ENCODE measurements around the gene CDH9.

CDH9 gene, protein sequence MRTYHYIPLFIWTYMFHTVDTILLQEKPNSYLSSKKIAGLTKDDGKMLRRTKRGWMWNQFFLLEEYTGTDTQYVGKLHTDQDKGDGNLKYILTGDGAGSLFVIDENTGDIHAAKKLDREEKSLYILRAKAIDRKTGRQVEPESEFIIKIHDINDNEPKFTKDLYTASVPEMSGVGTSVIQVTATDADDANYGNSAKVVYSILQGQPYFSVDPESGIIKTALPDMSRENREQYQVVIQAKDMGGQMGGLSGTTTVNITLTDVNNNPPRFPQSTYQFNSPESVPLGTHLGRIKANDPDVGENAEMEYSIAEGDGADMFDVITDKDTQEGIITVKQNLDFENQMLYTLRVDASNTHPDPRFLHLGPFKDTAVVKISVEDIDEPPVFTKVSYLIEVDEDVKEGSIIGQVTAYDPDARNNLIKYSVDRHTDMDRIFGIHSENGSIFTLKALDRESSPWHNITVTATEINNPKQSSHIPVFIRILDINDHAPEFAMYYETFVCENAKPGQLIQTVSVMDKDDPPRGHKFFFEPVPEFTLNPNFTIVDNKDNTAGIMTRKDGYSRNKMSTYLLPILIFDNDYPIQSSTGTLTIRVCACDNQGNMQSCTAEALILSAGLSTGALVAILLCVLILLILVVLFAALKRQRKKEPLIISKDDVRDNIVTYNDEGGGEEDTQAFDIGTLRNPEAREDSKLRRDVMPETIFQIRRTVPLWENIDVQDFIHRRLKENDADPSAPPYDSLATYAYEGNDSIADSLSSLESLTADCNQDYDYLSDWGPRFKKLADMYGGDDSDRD

DNA sequence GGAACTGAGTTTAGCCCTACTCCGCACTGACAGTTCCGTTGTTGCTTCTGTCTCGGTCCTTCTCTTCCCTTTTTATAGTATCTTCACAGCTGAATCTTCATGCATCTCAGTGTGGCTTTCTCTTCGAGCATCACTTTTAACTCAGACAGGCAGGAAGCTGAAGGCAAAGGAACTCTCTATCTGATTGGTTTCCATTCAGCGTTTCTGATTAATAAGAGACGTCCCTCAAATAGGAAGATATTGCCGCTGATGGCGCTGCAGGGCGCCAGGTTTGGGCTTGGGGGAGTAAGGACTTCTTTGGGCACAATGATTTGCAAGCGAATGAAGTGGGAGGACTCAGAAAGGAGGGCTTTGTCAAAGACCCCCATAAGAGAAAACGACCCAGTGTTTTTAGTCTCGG lies at the start of gene CDH9:
CDH9 (minus strand) TSS at position 111 of the 400 bp plus-strand sequence. CDS start 50,253 bp downstream, outside the sequence.
- DNase-seq (ENCODE audit: low read depth, low spot score), result no peak
- no peak within 1 kb of the TSS for H3K27ac ChIP-seq

DNA sequence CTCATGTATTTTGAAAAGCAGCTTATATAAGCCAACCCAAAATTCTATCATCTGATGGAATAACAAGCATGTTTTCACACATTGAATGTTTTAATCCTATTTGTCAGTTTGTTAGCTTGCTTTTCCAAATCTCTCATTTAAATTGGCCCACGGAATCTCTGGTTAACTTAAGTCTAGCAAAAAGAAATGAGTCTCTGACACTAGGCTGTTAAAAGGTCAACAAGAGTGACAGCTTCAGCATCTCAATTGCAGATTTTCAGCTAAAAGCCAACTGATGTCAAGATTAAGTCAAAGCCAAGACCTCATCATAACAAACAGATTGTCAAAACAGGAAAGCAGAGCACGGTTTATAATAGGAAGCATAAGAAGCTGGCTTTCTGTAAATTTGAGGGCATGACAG lies 49.4 kb upstream of the CDH9 start:
- no peak overlapping the region for H3K27ac ChIP-seq
- DNase-seq (ENCODE audit: low read depth, low spot score), result no peak

DNA sequence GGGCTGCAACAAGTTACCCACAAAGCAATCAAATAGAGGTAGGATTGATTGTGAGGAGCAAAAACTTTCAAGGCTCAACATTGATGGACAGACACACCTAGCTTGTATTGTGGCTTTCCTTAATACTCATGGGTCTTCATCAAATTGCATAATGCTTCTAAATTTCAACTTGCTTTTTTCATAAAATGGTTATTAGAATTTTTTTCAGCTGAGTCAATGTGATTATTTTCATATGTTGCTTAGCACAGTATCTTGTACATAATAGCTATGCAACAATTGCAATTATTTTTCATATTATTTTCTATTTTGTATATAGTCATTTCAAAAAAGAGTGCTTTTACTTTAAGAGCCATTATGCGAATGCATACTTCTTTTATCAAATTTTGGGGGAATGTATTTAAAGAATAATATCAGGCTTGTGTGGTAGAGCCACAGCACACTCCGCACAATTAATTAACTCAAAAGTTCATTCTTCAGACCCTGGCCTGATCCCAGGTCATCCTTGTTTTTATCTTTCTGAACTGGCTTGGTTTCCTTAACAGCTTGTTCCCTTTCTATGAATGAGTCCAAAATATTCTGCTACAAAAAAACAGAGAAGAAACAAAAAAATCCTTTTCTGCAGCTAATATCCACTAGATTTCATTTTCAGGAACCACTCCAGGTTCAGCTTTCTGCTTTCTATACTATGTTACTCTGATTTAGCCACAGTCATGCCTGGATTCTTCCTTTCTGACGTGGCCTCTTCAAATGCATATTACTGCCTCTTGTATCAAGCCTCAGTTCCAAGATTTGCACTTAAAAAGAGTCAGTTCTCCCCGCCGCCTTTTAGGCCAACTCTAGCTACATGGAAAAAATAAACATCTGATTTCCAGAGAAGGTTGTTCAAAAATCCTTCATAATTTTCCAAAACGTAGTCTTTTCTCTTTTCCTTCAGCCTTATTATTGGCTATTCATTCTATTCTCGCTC lies 45.3 kb upstream of the CDH9 start:
- H3K27ac ChIP-seq, result no peak overlapping the region
- no peak for DNase-seq (ENCODE audit: low read depth, low spot score)

DNA sequence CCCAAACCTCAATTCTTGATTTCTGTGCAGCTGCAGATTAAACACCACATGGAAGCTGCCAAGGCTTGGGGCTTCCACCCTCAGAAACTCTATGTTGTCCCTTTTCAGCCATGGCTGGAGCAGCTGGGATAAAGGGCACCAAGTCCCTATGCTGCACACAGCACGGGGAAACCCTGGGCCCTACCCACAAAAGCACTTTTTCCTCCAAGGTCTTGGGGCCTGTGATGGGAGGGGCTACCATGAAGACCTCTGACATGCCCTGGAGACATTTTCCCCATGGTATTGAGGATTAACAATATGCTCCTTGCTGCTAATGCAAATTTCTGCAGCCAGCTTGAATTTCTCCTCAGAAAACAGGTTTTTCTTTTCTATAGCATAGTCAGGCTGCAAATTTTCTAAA lies 41.8 kb upstream of the CDH9 start:
- DNase-seq (ENCODE audit: low read depth, low spot score), result no peak
- no peak overlapping the region for H3K27ac ChIP-seq

DNA sequence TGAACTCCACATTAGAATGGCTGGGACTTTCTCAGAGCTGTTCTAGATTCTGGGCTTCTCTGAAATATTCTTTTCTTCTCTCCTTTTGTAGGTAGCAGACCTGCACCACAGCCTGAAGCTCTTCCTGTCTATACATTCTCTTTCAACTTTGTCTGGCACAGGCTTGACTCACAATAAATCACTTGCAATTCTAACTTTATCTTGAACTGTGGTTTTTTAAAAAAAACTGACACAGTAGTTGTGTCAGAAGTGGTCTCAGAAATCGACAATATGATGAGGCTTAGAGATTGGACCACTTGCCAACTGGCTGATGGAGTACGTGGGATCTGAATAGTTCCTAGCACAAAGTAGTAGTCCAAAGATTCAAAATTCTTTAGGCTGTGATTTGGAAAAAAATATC lies 24.1 kb upstream of the CDH9 start:
- DNase-seq (ENCODE audit: low read depth, low spot score), result no peak
- H3K27ac ChIP-seq, result no peak overlapping the region

DNA sequence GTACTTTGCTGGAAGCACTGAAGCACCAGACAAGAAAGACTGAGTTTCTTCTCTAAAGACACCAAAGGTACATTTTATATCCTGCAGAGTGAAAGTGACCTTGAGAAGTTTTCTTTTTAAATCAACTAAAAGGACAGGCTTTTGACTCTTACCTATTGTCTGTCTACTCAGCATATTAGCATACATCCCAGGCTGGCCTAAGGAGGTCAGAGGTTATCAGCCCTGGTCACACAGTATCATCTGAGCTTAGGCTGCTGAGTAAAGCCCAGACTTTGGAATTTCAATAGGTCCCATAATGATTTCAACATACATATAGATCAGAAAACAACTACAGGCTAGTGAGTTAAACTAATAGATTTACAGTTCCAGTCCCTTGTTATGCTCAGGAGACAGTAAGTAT lies 10.1 kb upstream of the CDH9 start:
- no peak for DNase-seq (ENCODE audit: low read depth, low spot score)
- no peak overlapping the region for H3K27ac ChIP-seq

DNA sequence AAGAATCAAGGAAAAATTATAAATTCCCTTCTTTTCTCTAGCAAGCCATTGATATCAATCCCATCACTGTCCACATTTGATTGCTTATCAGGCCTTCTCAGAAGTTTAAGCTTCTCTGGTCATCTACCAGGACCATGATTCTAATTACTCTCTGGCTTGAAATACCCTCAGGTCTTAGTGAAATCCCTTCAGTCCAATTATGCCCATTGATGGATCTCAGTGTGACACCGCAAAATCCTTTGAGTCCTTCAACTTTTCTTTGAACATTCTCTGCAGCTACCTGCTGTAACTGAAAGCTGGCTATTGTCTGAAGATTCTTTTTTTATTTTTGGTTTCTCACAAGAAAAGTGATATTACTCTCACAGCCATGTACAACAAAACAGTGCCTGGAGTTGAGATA lies 3.0 kb upstream of the CDH9 start:
- H3K27ac ChIP-seq, result no peak overlapping the region
- no peak for DNase-seq (ENCODE audit: low read depth, low spot score)

DNA sequence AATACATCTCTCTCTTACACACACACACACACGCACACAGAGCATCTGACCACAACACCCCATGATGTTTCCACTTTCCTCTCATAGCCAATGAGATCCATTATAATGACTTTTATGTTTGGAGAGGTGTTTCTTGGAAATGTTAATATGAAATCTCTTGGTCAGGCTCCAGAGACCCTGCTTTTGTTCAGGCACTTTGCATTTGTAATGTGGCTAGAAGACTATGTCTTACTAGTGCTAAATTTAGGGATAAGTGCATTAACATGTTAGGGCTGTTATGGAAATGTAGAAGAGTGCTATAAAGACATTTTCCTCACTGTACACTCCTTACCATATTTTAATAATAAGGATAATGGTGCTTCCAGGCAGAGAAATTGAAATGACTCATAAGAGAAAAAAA lies 3.8 kb downstream of the CDH9 start:
- no peak overlapping the region for H3K27ac ChIP-seq
- no peak for DNase-seq (ENCODE audit: low read depth, low spot score)

DNA sequence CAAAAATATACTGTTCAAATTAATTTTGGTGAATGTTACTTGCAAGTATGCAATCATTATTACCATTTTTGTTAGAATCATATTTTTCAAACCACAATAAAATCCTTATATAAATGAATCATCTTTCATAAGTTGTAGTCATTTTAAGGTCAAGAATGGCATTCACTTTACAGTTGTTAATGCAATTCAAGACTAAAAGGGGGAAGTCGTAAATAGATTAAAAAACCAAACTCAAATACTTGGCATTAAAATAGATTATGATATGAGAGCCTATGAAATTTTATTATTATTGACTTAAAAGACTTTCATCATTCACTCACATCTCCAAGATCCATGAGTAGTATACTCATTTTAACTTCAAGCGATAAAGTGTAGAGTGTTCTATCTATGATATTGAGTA lies 11.6 kb downstream of the CDH9 start:
- no peak for DNase-seq (ENCODE audit: low read depth, low spot score)
- no peak overlapping the region for H3K27ac ChIP-seq

DNA sequence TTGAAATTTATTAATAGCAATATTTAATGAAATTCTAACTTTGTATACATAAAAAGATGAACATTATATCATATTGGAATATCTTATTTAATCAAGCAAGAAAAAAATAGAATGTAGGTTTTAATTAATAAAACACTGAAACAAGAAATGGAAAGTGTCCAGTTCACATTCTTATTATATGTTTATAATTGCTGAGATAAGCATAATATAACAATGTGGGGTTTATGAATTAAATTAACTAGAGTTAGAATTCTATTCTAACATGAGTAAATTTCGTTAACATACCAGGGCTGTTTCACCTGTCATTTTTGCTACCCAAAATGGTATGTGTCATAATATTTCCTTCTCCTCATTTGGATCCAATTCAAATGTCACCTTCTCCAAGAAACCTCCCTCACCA lies 12.3 kb downstream of the CDH9 start:
- H3K27ac ChIP-seq, result no peak overlapping the region
- no peak for DNase-seq (ENCODE audit: low read depth, low spot score)

DNA sequence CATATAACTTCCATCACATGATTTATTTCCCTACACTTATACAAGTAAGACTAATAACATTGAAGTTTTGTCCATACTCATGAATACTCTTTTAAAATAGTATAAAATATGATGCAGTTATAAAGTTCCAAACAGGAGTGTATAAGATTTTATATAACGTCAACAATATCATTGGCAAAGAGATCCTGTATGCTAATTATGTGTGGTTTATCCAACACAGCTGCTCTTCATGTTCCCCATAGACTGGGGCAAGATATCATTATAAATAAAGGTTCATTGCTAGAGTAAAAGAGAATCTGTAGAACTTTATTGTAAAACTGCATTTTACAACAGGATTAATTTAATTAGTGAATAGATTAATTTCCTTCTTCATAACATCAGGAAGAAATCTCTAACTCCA lies 16.9 kb downstream of the CDH9 start:
- no peak overlapping the region for H3K27ac ChIP-seq
- no peak for DNase-seq (ENCODE audit: low read depth, low spot score)

DNA sequence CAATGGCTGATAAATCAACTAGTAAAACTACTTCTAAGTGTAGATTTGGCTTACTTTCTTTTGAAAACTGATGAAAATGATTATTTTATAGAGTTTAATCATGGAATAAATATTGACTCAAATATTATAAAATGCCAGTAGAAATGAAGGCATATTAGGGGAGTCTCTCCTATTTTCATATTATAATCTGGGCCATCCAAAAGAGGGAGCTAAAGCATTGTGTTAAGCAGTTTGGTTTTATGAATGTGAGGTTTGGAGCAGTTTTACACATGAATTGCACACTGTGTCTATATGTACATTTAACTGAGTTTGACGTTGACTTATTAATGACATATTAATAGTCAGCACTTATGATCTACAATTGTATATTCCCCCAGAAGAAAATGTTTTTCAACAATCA lies 17.4 kb downstream of the CDH9 start:
- H3K27ac ChIP-seq, result no peak overlapping the region
- no peak for DNase-seq (ENCODE audit: low read depth, low spot score)

DNA sequence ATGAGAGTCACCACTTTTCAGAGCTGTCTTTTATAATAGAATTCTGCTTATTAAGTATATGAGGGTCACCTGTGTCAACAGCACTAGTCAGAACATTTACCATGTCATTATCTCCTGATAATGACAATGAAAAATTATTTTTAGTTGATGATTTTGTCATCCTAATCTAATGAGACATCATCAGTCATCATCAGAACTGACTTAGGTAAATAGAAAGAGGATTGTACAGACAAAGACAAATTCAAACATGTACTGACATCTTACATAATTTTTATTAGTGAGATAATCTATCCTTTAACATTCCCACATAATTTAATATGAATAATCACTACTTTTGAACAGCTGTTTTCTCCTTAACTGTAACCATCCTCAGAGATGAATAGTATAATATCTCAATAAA lies 22.6 kb downstream of the CDH9 start:
- no peak overlapping the region for H3K27ac ChIP-seq
- DNase-seq (ENCODE audit: low read depth, low spot score), result peak; percentile 18

DNA sequence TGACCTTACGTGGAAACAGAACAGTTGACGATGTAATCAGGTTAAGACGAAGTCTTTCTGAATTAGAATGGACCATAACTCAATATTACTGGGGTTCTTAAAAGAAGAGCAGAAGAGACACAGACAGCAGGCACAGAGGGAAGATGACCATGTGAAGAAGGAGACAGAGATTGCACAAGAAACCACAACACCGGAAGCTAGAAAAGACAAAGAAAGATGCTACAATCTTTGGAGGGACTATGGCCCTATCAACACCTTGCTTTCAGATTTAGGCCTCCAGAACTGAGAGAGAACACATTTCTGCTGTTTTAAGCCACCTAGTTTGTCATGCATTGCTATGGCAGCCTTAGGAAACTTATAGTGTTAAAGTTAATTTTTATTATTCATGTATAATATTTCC lies 27.1 kb downstream of the CDH9 start:
- H3K27ac ChIP-seq, result no peak overlapping the region
- DNase-seq (ENCODE audit: low read depth, low spot score), result no peak

DNA sequence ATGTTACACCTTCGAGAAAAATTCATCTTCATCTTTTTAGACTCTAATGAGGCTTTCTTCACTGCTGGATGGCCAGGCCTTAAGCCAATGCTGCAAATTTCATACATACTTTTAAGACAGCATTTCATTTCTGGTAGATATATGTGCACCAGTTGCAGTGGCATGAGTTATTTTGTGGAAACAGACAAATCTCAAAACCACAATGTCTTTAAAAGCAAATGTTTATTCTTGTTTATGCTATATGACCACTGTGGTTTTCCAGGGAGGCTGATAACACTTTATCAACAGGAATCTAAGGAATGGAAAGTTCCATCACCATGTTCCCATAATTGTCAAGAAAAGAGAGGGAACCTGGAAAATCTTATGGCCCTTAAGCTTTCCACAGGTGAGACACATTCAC lies 27.7 kb downstream of the CDH9 start:
- H3K27ac ChIP-seq, result no peak overlapping the region
- no peak for DNase-seq (ENCODE audit: low read depth, low spot score)

DNA sequence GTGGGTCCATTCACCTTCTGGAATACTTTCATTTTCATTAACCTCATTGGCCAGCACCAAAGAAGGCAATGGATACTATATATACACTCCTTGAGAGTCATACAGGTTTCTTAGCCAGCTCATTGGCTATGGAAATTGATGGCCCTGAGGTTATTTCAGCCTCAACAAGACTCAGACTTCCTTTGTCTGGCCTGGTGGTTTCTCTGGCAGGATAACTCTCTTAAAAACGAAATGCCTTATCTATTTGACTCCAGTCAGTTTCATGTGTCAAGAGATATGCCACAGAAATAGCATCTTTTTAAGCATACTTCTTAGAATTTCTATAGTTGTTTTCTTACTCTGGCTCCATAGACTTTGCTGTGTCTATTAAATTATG lies 28.9 kb downstream of the CDH9 start:
- no peak for DNase-seq (ENCODE audit: low read depth, low spot score)

DNA sequence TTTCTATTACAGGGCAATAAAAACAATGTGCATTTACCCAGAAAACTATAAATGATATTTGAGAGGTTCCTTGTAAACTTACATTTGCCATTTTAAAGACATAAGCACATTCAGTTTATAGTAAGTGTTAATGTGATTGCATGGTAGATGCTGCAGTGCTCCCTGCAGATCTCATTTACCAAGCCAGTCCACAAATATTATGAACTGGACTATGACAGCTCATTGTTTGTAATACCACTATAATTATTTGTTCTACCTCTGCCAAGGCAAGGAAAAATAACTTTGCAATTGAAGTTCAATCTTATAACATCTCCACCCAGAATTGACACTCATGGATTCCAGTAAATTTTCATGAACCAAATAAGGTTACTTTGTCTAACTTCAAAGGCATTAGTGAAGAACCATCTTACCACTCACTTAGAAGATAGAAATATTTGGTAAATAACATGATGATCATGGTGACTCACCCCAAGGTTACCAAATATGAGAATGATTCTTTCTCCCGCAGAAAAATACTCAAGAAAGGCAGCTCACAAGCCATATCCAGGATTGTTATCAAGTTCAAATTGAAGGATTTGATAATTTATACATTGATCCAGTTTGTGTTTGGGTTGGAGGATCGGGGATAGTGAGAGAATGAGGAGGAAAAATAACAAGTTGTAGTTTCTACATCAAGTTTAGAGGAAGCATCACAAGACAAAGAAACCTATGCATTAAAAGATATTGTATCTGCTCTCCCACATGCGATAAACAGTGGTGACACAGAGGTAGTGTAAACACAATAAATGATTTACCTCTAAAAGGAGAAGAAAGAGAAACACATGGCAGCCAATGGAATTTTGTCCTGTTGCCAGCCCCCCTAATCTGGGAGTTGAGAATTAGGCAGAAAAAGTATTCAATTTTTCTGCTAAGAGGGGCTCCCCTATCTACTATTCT lies 29.5 kb downstream of the CDH9 start:
- H3K27ac ChIP-seq, result no peak overlapping the region
- DNase-seq (ENCODE audit: low read depth, low spot score), result no peak

More for the DNA sequence above, 28.9 kb downstream of the CDH9 start:
- no peak overlapping the region for H3K27ac ChIP-seq

DNA sequence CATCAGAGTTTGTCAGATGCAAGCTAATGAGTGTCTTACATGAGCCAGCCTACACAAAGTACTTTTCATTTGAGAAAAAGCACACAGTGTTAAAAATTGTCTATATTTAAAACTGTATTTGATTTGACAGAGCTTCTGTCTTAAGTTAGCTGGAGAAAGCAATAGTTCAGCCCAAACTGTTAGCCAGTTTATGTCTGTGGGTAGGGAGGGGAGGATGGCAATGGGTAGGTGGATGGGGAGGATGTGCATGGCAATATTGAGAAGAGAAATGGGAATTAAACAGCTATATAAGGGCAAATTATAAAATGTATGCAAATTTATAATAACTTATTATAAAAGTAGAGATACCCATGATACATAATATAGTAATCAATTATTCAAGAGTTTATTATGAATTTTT lies 31.3 kb downstream of the CDH9 start:
- no peak overlapping the region for H3K27ac ChIP-seq
- no peak for DNase-seq (ENCODE audit: low read depth, low spot score)

DNA sequence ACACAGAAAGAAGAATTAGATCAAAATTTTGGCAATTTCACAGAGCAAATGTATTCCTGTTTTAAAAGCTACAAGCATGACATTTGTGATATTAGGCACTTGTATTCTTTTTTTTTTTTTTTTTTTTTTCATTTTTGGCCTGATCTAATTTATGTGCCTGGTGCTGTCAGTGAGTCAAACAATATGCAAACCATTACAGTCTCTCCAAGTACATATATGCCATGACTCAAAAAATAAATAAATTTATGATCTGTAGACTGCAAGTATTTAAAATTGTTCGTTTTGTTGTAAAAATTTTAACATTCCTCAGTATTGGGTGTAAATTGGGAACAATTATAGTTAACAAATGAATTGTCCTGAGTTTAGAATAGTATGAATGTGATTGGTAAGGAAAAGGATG lies 51.4 kb downstream of the CDH9 start:
- H3K27ac ChIP-seq, result no peak overlapping the region
- no peak for DNase-seq (ENCODE audit: low read depth, low spot score)

DNA sequence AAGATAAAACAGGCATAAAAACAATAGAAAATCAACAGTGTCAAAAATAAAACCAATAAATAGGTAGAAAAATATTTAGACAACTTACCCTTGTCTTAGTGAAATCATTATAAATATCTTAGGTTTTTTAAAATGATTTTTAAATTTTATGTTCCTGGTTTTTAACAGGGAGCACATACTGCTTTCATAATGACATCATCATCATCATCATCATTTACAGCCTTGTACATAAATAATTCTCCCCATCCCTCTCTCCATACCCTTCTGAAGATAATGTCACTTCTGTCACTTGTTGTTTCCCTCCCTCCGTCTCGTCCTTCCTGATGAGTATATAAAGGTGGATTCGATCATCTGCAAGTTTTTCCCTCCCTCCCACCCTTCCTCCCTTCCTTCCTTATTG lies 56.6 kb downstream of the CDH9 start:
- DNase-seq (ENCODE audit: low read depth, low spot score), result no peak
- H3K27ac ChIP-seq, result no peak overlapping the region
